HL-60 (cell line): ENCODE measurements around the gene GABBR2.

ENCODE experiments used
- POLR2AphosphoS5 ChIP-seq: IDR thresholded peaks from 2 replicates; pipeline ENCODE4 v1.6.1; 2012; ENCODE audit warnings: low read depth
- TF ChIP-seq, protein P1 (sequence below): IDR thresholded peaks from one replicate; pipeline ENCODE4 v1.5.1; 2011; ENCODE audit warnings: low read length, control low read depth, inconsistent platforms; ENCODE audit not compliant: insufficient read depth

DNA sequence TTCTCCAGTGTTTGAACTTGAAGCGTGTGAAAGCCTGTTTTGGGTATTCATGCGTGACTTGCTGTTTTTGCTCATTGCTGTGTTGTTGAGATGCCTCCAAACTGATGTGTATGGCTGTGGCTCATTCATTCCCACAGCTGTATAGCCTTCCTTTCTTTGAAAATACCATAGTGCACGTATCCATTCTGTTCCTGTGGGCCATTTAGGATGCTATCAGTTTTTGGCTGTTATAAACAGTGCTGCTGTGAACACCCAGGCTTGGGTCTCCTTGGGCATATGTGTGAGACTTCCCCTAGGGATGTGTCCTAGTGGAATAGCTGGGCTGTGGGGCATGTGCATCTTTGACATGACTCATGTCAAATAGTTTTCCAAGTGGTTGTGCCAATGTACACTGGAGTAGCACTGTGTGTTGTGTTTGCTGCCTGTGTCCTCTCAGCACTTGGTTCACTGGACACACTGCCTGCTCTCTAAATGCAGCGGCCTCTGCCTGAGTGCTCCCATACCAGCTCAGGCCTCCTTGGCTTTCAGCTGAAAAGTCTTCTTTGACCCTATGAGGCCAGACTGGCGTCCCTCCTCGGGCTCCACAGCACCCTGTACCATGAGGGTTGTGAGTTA lies 350.7 kb downstream of the GABBR2 start:
- TF ChIP-seq, protein P1, sequence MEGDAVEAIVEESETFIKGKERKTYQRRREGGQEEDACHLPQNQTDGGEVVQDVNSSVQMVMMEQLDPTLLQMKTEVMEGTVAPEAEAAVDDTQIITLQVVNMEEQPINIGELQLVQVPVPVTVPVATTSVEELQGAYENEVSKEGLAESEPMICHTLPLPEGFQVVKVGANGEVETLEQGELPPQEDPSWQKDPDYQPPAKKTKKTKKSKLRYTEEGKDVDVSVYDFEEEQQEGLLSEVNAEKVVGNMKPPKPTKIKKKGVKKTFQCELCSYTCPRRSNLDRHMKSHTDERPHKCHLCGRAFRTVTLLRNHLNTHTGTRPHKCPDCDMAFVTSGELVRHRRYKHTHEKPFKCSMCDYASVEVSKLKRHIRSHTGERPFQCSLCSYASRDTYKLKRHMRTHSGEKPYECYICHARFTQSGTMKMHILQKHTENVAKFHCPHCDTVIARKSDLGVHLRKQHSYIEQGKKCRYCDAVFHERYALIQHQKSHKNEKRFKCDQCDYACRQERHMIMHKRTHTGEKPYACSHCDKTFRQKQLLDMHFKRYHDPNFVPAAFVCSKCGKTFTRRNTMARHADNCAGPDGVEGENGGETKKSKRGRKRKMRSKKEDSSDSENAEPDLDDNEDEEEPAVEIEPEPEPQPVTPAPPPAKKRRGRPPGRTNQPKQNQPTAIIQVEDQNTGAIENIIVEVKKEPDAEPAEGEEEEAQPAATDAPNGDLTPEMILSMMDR: no peak
- no peak for TF ChIP-seq POLR2AphosphoS5
